ENCODE results near the gene CFD.

The CFD gene

DNA sequence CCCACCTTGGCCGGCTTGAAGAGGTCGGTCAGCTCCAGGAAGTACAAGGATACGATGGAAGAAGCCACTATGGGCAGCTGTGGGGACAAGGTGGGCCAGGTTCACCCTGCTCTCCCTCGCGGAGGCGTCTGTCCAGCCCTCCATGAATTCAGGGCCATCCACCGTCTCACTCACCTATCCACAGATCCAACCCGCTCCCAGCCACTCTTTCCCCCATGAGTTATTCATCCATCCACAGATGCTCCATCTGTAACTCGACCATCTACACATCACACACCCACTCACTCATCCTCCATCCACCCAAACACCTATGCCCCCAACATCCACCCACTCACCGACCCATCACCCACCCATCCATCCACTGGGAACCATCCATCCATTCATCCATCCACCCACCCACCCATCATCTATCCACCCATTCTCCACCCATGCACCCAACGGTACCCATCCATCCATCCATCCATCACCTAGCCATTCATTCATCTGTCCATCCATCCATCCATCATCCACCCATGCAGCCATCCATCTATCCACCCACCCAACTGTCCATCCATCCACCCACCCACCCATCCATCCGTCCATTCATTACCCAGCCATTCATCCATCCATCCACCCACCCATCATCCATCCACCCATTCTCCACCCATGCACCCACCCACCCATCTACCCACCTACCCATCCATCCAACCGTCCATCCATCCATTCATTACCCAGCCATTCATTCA lies 43.5 kb upstream of the CFD start (continued):
- TF ChIP-seq, protein P1, sequence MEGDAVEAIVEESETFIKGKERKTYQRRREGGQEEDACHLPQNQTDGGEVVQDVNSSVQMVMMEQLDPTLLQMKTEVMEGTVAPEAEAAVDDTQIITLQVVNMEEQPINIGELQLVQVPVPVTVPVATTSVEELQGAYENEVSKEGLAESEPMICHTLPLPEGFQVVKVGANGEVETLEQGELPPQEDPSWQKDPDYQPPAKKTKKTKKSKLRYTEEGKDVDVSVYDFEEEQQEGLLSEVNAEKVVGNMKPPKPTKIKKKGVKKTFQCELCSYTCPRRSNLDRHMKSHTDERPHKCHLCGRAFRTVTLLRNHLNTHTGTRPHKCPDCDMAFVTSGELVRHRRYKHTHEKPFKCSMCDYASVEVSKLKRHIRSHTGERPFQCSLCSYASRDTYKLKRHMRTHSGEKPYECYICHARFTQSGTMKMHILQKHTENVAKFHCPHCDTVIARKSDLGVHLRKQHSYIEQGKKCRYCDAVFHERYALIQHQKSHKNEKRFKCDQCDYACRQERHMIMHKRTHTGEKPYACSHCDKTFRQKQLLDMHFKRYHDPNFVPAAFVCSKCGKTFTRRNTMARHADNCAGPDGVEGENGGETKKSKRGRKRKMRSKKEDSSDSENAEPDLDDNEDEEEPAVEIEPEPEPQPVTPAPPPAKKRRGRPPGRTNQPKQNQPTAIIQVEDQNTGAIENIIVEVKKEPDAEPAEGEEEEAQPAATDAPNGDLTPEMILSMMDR (tag by site-specific recombination; IDR thresholded peaks at IDR 0.05) = no peak
- TF ChIP-seq ZBTB7A (tag by site-specific recombination; IDR thresholded peaks at IDR 0.05; ENCODE audit: low read depth) (no peak), ZNF426 (tag by site-specific recombination; IDR thresholded peaks at IDR 0.05) (no peak), ZNF529 (tag by site-specific recombination; IDR thresholded peaks at IDR 0.05; ENCODE audit: insufficient replicate concordance) (no peak), ZNF747 (tag by site-specific recombination; IDR thresholded peaks at IDR 0.05) (no peak), ZBTB48 (tag by site-specific recombination; IDR thresholded peaks at IDR 0.05) (no peak), ZNF549 (tag by site-specific recombination; IDR thresholded peaks at IDR 0.05) (no peak), ZNF558 (tag by site-specific recombination; IDR thresholded peaks at IDR 0.05) (0 out of 2 replicates have a peak, but pooled peaks have one; percentile 60), ZBTB17 (tag by site-specific recombination; IDR thresholded peaks at IDR 0.05) (peak; percentile 95), EGR2 (tag by site-specific recombination; IDR thresholded peaks at IDR 0.05; ENCODE audit: low read depth) (peak; percentile 96), ZNF391 (tag by site-specific recombination; IDR thresholded peaks at IDR 0.05; ENCODE audit: borderline replicate concordance, low read depth) (0 out of 2 replicates have a peak, but pooled peaks have one; percentile 26), ZNF354C (tag by site-specific recombination; IDR thresholded peaks at IDR 0.05; ENCODE audit: borderline replicate concordance, low read depth) (no peak), KLF8 (tag by site-specific recombination; IDR thresholded peaks at IDR 0.05) (peak; percentile 81), MEIS1 (CRISPR knock-in tag; IDR thresholded peaks at IDR 0.05; ENCODE audit: borderline replicate concordance) (no peak), ZNF433 (tag by site-specific recombination; IDR thresholded peaks at IDR 0.05; ENCODE audit: low read depth) (no peak)
- TF ChIP-seq, protein P2, sequence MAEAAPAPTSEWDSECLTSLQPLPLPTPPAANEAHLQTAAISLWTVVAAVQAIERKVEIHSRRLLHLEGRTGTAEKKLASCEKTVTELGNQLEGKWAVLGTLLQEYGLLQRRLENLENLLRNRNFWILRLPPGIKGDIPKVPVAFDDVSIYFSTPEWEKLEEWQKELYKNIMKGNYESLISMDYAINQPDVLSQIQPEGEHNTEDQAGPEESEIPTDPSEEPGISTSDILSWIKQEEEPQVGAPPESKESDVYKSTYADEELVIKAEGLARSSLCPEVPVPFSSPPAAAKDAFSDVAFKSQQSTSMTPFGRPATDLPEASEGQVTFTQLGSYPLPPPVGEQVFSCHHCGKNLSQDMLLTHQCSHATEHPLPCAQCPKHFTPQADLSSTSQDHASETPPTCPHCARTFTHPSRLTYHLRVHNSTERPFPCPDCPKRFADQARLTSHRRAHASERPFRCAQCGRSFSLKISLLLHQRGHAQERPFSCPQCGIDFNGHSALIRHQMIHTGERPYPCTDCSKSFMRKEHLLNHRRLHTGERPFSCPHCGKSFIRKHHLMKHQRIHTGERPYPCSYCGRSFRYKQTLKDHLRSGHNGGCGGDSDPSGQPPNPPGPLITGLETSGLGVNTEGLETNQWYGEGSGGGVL (tag by site-specific recombination; IDR thresholded peaks at IDR 0.05) = no peak
- TF ChIP-seq, protein P3, sequence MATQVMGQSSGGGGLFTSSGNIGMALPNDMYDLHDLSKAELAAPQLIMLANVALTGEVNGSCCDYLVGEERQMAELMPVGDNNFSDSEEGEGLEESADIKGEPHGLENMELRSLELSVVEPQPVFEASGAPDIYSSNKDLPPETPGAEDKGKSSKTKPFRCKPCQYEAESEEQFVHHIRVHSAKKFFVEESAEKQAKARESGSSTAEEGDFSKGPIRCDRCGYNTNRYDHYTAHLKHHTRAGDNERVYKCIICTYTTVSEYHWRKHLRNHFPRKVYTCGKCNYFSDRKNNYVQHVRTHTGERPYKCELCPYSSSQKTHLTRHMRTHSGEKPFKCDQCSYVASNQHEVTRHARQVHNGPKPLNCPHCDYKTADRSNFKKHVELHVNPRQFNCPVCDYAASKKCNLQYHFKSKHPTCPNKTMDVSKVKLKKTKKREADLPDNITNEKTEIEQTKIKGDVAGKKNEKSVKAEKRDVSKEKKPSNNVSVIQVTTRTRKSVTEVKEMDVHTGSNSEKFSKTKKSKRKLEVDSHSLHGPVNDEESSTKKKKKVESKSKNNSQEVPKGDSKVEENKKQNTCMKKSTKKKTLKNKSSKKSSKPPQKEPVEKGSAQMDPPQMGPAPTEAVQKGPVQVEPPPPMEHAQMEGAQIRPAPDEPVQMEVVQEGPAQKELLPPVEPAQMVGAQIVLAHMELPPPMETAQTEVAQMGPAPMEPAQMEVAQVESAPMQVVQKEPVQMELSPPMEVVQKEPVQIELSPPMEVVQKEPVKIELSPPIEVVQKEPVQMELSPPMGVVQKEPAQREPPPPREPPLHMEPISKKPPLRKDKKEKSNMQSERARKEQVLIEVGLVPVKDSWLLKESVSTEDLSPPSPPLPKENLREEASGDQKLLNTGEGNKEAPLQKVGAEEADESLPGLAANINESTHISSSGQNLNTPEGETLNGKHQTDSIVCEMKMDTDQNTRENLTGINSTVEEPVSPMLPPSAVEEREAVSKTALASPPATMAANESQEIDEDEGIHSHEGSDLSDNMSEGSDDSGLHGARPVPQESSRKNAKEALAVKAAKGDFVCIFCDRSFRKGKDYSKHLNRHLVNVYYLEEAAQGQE (tag by site-specific recombination; IDR thresholded peaks at IDR 0.05) = 0 out of 2 replicates have a peak, but pooled peaks have one; percentile 12

DNA sequence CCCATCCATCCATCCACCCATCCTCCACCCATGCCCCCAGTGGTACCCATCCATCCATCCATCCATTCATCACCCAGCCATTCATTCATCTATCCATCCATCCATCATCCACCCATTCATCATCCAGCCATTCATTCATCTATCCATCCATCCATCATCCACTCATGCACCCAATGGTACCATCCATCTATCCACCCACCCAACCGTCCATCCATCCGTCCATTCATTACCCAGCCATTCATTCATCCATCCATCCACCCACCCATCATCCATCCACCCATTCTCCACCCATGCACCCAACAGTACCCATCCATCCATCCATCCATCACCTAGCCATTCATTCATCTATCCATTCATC lies 43.0 kb upstream of the CFD start:
- H3K4me1 ChIP-seq (ENCODE audit: control insufficient read depth, insufficient read depth, low read length) = no peaks in the 10 kb centered on the region
- TF ChIP-seq, protein P4, sequence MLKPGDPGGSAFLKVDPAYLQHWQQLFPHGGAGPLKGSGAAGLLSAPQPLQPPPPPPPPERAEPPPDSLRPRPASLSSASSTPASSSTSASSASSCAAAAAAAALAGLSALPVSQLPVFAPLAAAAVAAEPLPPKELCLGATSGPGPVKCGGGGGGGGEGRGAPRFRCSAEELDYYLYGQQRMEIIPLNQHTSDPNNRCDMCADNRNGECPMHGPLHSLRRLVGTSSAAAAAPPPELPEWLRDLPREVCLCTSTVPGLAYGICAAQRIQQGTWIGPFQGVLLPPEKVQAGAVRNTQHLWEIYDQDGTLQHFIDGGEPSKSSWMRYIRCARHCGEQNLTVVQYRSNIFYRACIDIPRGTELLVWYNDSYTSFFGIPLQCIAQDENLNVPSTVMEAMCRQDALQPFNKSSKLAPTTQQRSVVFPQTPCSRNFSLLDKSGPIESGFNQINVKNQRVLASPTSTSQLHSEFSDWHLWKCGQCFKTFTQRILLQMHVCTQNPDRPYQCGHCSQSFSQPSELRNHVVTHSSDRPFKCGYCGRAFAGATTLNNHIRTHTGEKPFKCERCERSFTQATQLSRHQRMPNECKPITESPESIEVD (tag by site-specific recombination; IDR thresholded peaks at IDR 0.05) = no peak
- TF ChIP-seq EGR2 (tag by site-specific recombination; IDR thresholded peaks at IDR 0.05; ENCODE audit: low read depth) (0 out of 2 replicates have a peak, but pooled peaks have one; percentile 4), ZNF324 (tag by site-specific recombination; IDR thresholded peaks at IDR 0.05) (no peak), SETDB1 (IDR thresholded peaks at IDR 0.05; ENCODE audit: insufficient read length, low read length) (no peak), ZFHX2 (tag by site-specific recombination; conservative IDR thresholded peaks at IDR 0.05) (peak; percentile 5; the same call in 1 of the 2 replicates), HOXC10 (CRISPR knock-in tag; IDR thresholded peaks at IDR 0.05) (no peak), ZNF366 (tag by site-specific recombination; conservative IDR thresholded peaks at IDR 0.05) (peak; percentile 98)
- ChIA-PET CTCF (no interaction called here), POLR2A (no interaction called here)
- no peak overlapping the region for H3K4me3 ChIP-seq (ENCODE audit: low read depth, low read length)
- no peak overlapping the region for H3K27ac ChIP-seq (ENCODE audit: extremely low read depth, low read depth, low read length)
- H3K36me3 ChIP-seq (ENCODE audit: control insufficient read depth in 2 of 2, insufficient read depth in 1 of 2, low read length in 2 of 2) = peaks cover 8 to 19% of the 10 kb centered on the region in 2 experiments; a peak in 2 of 3 replicates
- no peaks in the 10 kb centered on the region for H3K9me3 ChIP-seq (ENCODE audit: control insufficient read depth, insufficient read depth, low read depth, low read length)
